ENCODE measurements around the gene KDM3A. TPM values are rescaled to one million over a fixed set of nuclear protein-coding genes. Genes with fewer than 3 reads are reported as not detected.
A peak's percentile ranks its signal among the peaks of the same experiment; 100 is the strongest.

KDM3A gene
- total RNA-seq, 4 donors from 2014 or later, result 17.7 to 56.0 (median 25.7) TPM

GRCh38 chr2:86443631-86444350 lies 2.6 kb downstream of the KDM3A start:
- ATAC-seq (ENCODE audit: low FRiP score) (no peak), DNase-seq (ENCODE audit: low spot score) (no peak)
- no peak for TF ChIP-seq CTCF (IDR thresholded peaks at IDR 0.05)

GRCh38 chr2:86445436-86445835 lies 4.3 kb downstream of the KDM3A start:
- TF ChIP-seq CTCF (IDR thresholded peaks at IDR 0.05), result no peak
- ATAC-seq (ENCODE audit: low FRiP score), result no peak
- DNase-seq (ENCODE audit: low spot score), result no peak

- no peak for TF ChIP-seq CTCF (IDR thresholded peaks at IDR 0.05)
- ATAC-seq (ENCODE audit: low FRiP score), result no peak
- DNase-seq (ENCODE audit: low spot score), result no peak
Observed at GRCh38 chr2:86446060-86446459, 4.9 kb downstream of the KDM3A start.

- DNase-seq (ENCODE audit: low spot score) (no peak), ATAC-seq (ENCODE audit: low FRiP score) (peak; percentile 23)
- no peak for TF ChIP-seq CTCF (IDR thresholded peaks at IDR 0.05)
Observed at GRCh38 chr2:86453836-86454235, 12.7 kb downstream of the KDM3A start.

GRCh38 chr2:86454238-86454637 lies 13.1 kb downstream of the KDM3A start:
- ATAC-seq (ENCODE audit: low FRiP score), result no peak

GRCh38 chr2:86455181-86455580 lies 14.0 kb downstream of the KDM3A start:
- no peak for TF ChIP-seq CTCF (IDR thresholded peaks at IDR 0.05)
- ATAC-seq (ENCODE audit: low FRiP score), result no peak
- no peak for DNase-seq (ENCODE audit: low spot score)

More at GRCh38 chr2:86454238-86454637, 13.1 kb downstream of the KDM3A start:
- TF ChIP-seq CTCF (IDR thresholded peaks at IDR 0.05), result no peak
- DNase-seq (ENCODE audit: low spot score), result no peak

GRCh38 chr2:86461042-86461743 lies 20.0 kb downstream of the KDM3A start:
- ATAC-seq (ENCODE audit: low FRiP score) (no peak), DNase-seq (ENCODE audit: low spot score) (no peak)
- TF ChIP-seq CTCF (IDR thresholded peaks at IDR 0.05), result no peak
